ENCODE data around the gene TYW3.

Gene TYW3

DNA sequence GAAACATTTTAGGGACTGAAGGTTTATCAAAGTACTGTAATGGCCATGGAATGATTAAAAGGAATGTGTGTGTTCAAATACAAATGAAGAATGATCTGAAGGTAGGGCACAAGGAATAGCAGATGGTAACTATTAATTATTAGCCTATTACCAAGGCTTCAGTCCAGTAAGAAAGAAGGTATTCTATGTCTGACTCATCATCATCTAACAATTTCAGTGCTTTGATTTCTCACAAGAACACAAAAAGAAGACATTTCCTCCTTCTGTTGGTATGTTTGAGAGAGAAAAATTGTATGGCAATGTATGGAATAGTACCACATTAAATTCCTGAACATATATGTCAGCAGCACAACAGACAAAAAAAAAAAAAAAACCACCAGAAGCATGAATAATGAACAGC, 57.5 kb downstream of the TYW3 start:
- no peaks in the 10 kb centered on the region for H3K9me3 ChIP-seq (ENCODE audit: insufficient read depth, low read length)
- H3K79me2 ChIP-seq (ENCODE audit: low read length): no peaks in the 10 kb centered on the region
- no peaks in the 10 kb centered on the region for H3K36me3 ChIP-seq (replicated peaks; ENCODE audit: low read depth, low read length)
- H3K27me3 ChIP-seq (ENCODE audit: low read depth, low read length): no peaks in the 10 kb centered on the region
- H3K27ac ChIP-seq (ENCODE audit: low read length): no peak overlapping the region
- no peak overlapping the region for H3K4me3 ChIP-seq (ENCODE audit: low read length)
- no peak overlapping the region for H2AFZ ChIP-seq (ENCODE audit: low read depth, low read length)
- no peak overlapping the region for H3K9ac ChIP-seq (ENCODE audit: low read length)
- H3K4me2 ChIP-seq (ENCODE audit: low read length): peak overlapping the region; percentile 31; the same call in 1 of the 2 replicates
- H4K20me1 ChIP-seq (ENCODE audit: insufficient read depth, low read length): no peaks in the 10 kb centered on the region
- TF ChIP-seq, protein P1, sequence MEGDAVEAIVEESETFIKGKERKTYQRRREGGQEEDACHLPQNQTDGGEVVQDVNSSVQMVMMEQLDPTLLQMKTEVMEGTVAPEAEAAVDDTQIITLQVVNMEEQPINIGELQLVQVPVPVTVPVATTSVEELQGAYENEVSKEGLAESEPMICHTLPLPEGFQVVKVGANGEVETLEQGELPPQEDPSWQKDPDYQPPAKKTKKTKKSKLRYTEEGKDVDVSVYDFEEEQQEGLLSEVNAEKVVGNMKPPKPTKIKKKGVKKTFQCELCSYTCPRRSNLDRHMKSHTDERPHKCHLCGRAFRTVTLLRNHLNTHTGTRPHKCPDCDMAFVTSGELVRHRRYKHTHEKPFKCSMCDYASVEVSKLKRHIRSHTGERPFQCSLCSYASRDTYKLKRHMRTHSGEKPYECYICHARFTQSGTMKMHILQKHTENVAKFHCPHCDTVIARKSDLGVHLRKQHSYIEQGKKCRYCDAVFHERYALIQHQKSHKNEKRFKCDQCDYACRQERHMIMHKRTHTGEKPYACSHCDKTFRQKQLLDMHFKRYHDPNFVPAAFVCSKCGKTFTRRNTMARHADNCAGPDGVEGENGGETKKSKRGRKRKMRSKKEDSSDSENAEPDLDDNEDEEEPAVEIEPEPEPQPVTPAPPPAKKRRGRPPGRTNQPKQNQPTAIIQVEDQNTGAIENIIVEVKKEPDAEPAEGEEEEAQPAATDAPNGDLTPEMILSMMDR (IDR thresholded peaks at IDR 0.05; ENCODE audit: low read depth, low read length): no peak
- TF ChIP-seq EZH2phosphoT487 (IDR thresholded peaks at IDR 0.05; ENCODE audit: low read depth): no peak
- peaks cover 50% of the 10 kb centered on the region for H3K4me1 ChIP-seq (ENCODE audit: low read length)

DNA sequence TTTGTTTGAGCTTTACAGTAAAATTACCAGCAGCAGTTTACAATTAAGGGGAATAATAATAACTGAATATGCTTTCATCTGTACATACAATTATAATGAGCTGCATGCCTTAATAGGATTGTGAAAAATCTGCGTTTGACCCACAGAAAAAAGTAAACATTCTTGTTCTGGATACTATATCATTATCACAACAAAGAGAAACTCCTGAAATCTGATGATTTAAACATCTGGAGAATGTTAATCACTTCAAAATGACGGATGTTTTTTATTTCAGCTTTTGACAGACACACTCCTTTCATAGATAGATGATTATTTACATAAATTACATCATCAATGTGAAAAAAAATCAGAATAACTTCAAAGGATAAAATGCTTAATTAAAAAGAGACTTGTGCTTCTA, 58.5 kb downstream of the TYW3 start:
- H3K36me3 ChIP-seq (replicated peaks; ENCODE audit: low read depth, low read length): no peaks in the 10 kb centered on the region
- H3K4me3 ChIP-seq (ENCODE audit: low read length): no peak overlapping the region
- no peaks in the 10 kb centered on the region for H3K79me2 ChIP-seq (ENCODE audit: low read length)
- H2AFZ ChIP-seq (ENCODE audit: low read depth, low read length): no peak overlapping the region
- H3K4me1 ChIP-seq (ENCODE audit: low read length): peaks cover 50% of the 10 kb centered on the region
- peak overlapping the region; percentile 85 for H3K27ac ChIP-seq (ENCODE audit: low read length)
- no peaks in the 10 kb centered on the region for H4K20me1 ChIP-seq (ENCODE audit: insufficient read depth, low read length)
- TF ChIP-seq, protein P1 (IDR thresholded peaks at IDR 0.05; ENCODE audit: low read depth, low read length): no peak
- no peak for TF ChIP-seq EZH2phosphoT487 (IDR thresholded peaks at IDR 0.05; ENCODE audit: low read depth)
- no peaks in the 10 kb centered on the region for H3K27me3 ChIP-seq (ENCODE audit: low read depth, low read length)
- H3K9me3 ChIP-seq (ENCODE audit: insufficient read depth, low read length): no peaks in the 10 kb centered on the region
- no peak overlapping the region for H3K9ac ChIP-seq (ENCODE audit: low read length)
- H3K4me2 ChIP-seq (ENCODE audit: low read length): peak overlapping the region; percentile 43

DNA sequence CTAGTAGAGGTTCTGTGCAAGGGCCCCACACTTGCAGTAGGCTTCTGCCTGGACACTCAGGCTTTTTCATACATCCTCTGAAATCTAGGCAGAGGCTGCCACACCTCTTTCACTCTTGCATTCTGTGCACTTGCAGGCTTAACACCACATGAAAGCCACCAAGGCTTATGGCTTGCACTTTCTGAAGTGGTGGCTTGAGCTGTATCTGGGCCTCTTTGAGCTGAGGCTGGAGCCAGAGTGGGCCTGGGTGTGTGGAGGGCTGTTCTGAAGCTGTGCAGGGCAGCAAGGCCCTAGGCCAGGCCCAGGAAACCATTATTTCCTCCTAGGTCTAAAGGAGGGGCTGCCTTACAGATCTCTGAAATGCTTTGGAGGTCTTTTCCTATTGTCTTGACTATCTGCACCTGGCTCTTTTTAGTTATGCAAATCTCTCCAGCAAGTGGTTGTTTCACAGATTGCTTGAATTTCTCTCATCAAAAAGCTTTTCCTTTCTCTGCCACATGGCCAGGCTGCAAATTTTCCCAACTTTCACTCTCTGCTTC, 66.2 kb downstream of the TYW3 start:
- H3K27me3 ChIP-seq (ENCODE audit: low read depth, low read length): no peaks in the 10 kb centered on the region
- H3K9ac ChIP-seq (ENCODE audit: low read length): no peak overlapping the region
- no peak overlapping the region for H3K27ac ChIP-seq (ENCODE audit: low read length)
- H2AFZ ChIP-seq (ENCODE audit: low read depth, low read length): no peak overlapping the region
- H3K36me3 ChIP-seq (replicated peaks; ENCODE audit: low read depth, low read length): no peaks in the 10 kb centered on the region
- H3K4me3 ChIP-seq (ENCODE audit: low read length): no peak overlapping the region
- TF ChIP-seq, protein P1 (IDR thresholded peaks at IDR 0.05; ENCODE audit: low read depth, low read length): no peak
- no peak for TF ChIP-seq EZH2phosphoT487 (IDR thresholded peaks at IDR 0.05; ENCODE audit: low read depth)
- peaks cover 6% of the 10 kb centered on the region for H3K4me1 ChIP-seq (ENCODE audit: low read length)
- H4K20me1 ChIP-seq (ENCODE audit: insufficient read depth, low read length): no peaks in the 10 kb centered on the region
- no peaks in the 10 kb centered on the region for H3K9me3 ChIP-seq (ENCODE audit: insufficient read depth, low read length)
- no peak overlapping the region for H3K4me2 ChIP-seq (ENCODE audit: low read length)
- H3K79me2 ChIP-seq (ENCODE audit: low read length): no peaks in the 10 kb centered on the region

DNA sequence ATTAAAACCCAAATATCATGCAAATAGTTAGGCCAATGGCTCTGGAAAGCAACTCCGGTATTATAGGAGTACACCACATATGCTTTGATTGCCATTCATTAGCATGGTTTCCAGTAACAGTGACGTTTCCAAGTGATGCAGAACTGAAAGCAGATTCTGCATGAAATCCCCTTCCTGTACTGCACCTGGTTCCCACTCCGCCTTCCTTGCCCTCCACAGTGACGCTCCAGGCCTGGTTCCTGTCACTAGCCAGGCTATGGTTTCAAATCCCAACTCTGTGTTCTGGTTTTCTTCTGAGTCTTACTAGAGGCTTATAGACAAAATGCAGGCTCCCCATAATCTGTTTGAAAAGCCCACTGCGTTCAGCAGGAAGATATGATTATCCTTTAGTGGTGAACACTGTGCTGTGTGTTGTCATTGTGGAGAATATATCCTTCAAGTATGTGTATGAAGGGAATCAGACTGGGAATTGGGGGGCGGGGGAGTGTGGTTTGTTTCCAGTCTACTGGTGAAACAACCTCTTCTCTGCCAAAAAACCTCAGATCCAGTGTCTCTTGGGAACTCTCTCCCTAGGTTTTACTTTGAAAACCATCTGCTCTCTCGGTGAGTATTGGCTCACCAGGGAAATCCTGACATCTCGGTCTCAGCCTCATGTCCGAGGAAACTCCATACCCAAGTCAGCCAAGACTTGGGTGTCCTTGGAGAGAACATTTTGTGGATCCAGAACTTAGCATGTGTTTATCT, 78.7 kb downstream of the TYW3 start:
- Histone ChIP-seq H3K27me3 (ENCODE audit: low read depth, low read length) (no peaks in the 10 kb centered on the region), H3K9me3 (ENCODE audit: insufficient read depth, low read length) (no peaks in the 10 kb centered on the region), H4K20me1 (ENCODE audit: insufficient read depth, low read length) (no peaks in the 10 kb centered on the region), H3K27ac (ENCODE audit: low read length) (peak overlapping the region; percentile 92), H3K36me3 (replicated peaks; ENCODE audit: low read depth, low read length) (no peaks in the 10 kb centered on the region), H3K4me1 (ENCODE audit: low read length) (peaks cover 33% of the 10 kb centered on the region), H3K4me3 (ENCODE audit: low read length) (peak overlapping the region; percentile 65), H3K4me2 (ENCODE audit: low read length) (peak overlapping the region; percentile 96), H2AFZ (ENCODE audit: low read depth, low read length) (peak overlapping the region; percentile 25; the same call in 1 of the 2 replicates), H3K79me2 (ENCODE audit: low read length) (no peaks in the 10 kb centered on the region), H3K9ac (ENCODE audit: low read length) (peak overlapping the region; percentile 54)
- TF ChIP-seq, protein P1 (IDR thresholded peaks at IDR 0.05; ENCODE audit: low read depth, low read length): no peak
- no peak for TF ChIP-seq EZH2phosphoT487 (IDR thresholded peaks at IDR 0.05; ENCODE audit: low read depth)

Data from OCI-LY3 (cell line).